HepG2 (cell line): Measurements from ENCODE around the gene SHC1. TPM values are rescaled to one million over a fixed set of nuclear protein-coding genes. Genes with fewer than 3 reads are reported as not detected.
A peak's percentile ranks its signal among the peaks of the same experiment; 100 is the strongest.

Experiments
- EHMT2 ChIP-seq: fragments of 200-600 bp; sonication (generic); IDR thresholded peaks from 2 replicates; pipeline ENCODE4 v1.7.0; 2017; ENCODE audit warnings: antibody characterized with exemption, low read depth, low read length, borderline replicate concordance
- HOXA5 ChIP-seq: sonication (generic); formaldehyde crosslinking; IDR thresholded peaks from 2 replicates; pipeline ENCODE4 v1.4.0; 2020; ENCODE audit warnings: missing genetic modification reagents
- KDM5A ChIP-seq: fragments of 200-600 bp; sonication (generic); IDR thresholded peaks from 2 replicates; pipeline ENCODE4 v1.7.0; 2018; ENCODE audit warnings: antibody characterized with exemption, mild to moderate bottlenecking, low read length, borderline replicate concordance
- MAFK ChIP-seq, 2 experiments: IDR thresholded peaks in 1 of 2; conservative IDR thresholded peaks in 1 of 2; 2 replicates each; pipeline ENCODE4 v1.6.1; 2011; ENCODE audit warnings: improper control_type of control experiment in 2 of 2, low read length in 2 of 2
- NAIF1 ChIP-seq: sonication (generic); formaldehyde crosslinking; IDR thresholded peaks from 2 replicates; pipeline ENCODE4 v1.5.0; 2020; ENCODE audit warnings: mild to moderate bottlenecking, missing genetic modification reagents, borderline replicate concordance
- REXO4 ChIP-seq: sonication (generic); formaldehyde crosslinking; IDR thresholded peaks from 2 replicates; pipeline ENCODE4 v1.8.0; 2022; ENCODE audit warnings: missing genetic modification reagents, mild to moderate bottlenecking, borderline replicate concordance
- SRSF1 ChIP-seq: fragments of 200-400 bp; formaldehyde crosslinking; optimal IDR thresholded peaks from 2 replicates; pipeline ENCODE3; 2017; ENCODE audit warnings: mild to moderate bottlenecking, low read depth, low read length, moderate library complexity
- TBX2 ChIP-seq: sonication (generic); formaldehyde crosslinking; IDR thresholded peaks from 2 replicates; pipeline ENCODE4 v1.5.0; 2020; ENCODE audit warnings: missing genetic modification reagents, mild to moderate bottlenecking, borderline replicate concordance
- TMF1 ChIP-seq: sonication (generic); formaldehyde crosslinking; IDR thresholded peaks from 2 replicates; pipeline ENCODE4 v1.8.1; 2022; ENCODE audit warnings: low read depth, missing genetic modification reagents
- U2AF2 ChIP-seq: fragments of 200-400 bp; formaldehyde crosslinking; IDR thresholded peaks from 2 replicates; pipeline ENCODE4 v1.6.1; 2017; ENCODE audit warnings: low read depth, mild to moderate bottlenecking, low read length
- ZBTB7B ChIP-seq: sonication (generic); formaldehyde crosslinking; IDR thresholded peaks from 2 replicates; pipeline ENCODE4 v1.4.0; 2020; ENCODE audit warnings: missing genetic modification reagents
- ZFYVE20 ChIP-seq: sonication (generic); formaldehyde crosslinking; IDR thresholded peaks from 2 replicates; pipeline ENCODE4 v1.8.0; 2023; ENCODE audit warnings: low read depth, mild to moderate bottlenecking, moderate library complexity, missing genetic modification reagents, borderline replicate concordance
- ZNF282 ChIP-seq: fragments of 450-650 bp; IDR thresholded peaks from 2 replicates; pipeline ENCODE4 v1.6.1; 2018; ENCODE audit not compliant: partially characterized antibody
- ZNF598 ChIP-seq: sonication (generic); formaldehyde crosslinking; IDR thresholded peaks from 2 replicates; pipeline ENCODE4 v1.5.1; 2020; ENCODE audit warnings: mild to moderate bottlenecking, missing genetic modification reagents, borderline replicate concordance
- polyA plus RNA-seq, 8 experiments: library from polyadenylated mRNA; depleted of rRNA in 3 of 8; stranded (reverse) in 7 of 8; unstranded in 1 of 8; fragments of >200 nt; fragmentation: Illumina TruSeq in 4 of 8; extraction: Trizol in 4 of 8; gene quantifications; 2 replicates each; pipeline versions ENCODE4 v1.2.1 to v1.2.3, GENCODE V29; 2011 to 2016; ENCODE audit warnings: low read depth in 4 of 8, missing spikeins in 1 of 8, mixed read lengths in 1 of 8; ENCODE audit not compliant: insufficient read depth in 1 of 8
- total RNA-seq, 5 experiments: library from RNA; depleted of rRNA; stranded (reverse); fragments of >200 nt; fragmentation: Illumina TruSeq; extraction: Trizol; gene quantifications; 2 replicates each; pipeline ENCODE4 v1.2.3, GENCODE V29; 2016; ENCODE audit warnings: low read depth in 1 of 5
- TF ChIP-seq, protein P1 (sequence below): sonication (generic); formaldehyde crosslinking; IDR thresholded peaks from 2 replicates; pipeline ENCODE4 v1.9.0; 2022; ENCODE audit warnings: missing genetic modification reagents, mild to moderate bottlenecking, borderline replicate concordance
- TF ChIP-seq, protein P2 (sequence below): sonication (generic); formaldehyde crosslinking; IDR thresholded peaks from 2 replicates; pipeline ENCODE4 v1.5.1; 2020; ENCODE audit warnings: missing genetic modification reagents, mild to moderate bottlenecking, borderline replicate concordance
- TF ChIP-seq, protein P3 (sequence below): IDR thresholded peaks from 2 replicates; pipeline ENCODE4 v1.6.1; 2016; ENCODE audit warnings: low read depth
- TF ChIP-seq, protein P4 (sequence below): sonication (generic); formaldehyde crosslinking; IDR thresholded peaks from 2 replicates; pipeline ENCODE4 v1.5.1; 2020; ENCODE audit warnings: mild to moderate bottlenecking, missing genetic modification reagents, borderline replicate concordance
- TF ChIP-seq, protein P5 (sequence below): IDR thresholded peaks from 2 replicates; pipeline ENCODE4 v1.6.1; 2012; ENCODE audit warnings: low read length, improper control_type of control experiment

SHC1 gene
- total and polyA plus RNA-seq, 2 of the 13 experiments (the other 11 are each of a cell fraction or from before 2014, with no cell fraction given) = 52.0 to 137 TPM

DNA sequence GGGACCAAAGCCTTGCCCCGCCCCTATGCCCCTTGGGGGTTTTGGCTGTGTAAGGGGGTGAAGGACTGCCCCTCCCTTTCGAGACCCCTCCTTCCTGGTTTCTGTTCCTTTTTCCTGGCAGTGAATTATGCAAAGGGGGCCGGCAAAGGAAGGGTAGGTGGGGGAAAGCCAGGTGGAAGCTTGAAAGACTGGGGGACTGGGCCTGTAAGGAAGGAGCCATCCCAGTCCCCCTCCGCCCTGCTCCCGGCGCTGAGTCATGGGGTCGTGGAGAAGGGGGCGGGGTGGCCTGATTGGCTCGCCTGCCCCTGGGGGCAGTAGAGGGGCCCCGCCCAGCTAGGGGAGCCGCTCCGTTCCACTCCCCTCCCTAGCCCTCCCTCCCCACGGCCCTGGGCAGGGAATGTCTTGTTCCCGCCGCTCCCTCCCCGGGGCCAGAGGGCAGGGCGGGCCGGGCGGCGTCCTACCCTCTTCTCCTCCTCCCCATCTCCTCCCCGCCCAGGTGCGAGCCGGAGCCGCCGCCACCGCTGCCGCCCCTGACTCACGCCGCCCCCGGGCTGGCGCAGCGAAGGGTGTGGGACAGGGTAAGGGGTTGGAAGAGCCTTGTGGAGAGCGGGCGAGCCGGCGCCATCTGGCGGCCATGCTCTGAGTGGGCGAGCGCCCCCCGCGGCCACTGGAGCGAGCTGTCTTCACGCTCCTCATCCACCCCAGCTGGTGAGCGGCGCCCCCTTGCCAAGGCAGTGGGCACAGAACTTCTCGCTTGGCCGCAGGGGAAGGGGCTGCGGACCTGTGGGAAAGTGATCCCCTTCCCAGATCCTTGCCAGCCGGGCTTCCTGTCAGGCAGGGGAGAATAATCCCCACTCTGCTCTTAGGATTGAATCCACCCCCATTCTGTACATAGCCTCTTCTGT is 46.7 kb upstream of the SHC1 start (continued):
- no peak for TF ChIP-seq U2AF2
- no peak for TF ChIP-seq ZFYVE20 (CRISPR knock-in tag)
- TF ChIP-seq, protein P1, sequence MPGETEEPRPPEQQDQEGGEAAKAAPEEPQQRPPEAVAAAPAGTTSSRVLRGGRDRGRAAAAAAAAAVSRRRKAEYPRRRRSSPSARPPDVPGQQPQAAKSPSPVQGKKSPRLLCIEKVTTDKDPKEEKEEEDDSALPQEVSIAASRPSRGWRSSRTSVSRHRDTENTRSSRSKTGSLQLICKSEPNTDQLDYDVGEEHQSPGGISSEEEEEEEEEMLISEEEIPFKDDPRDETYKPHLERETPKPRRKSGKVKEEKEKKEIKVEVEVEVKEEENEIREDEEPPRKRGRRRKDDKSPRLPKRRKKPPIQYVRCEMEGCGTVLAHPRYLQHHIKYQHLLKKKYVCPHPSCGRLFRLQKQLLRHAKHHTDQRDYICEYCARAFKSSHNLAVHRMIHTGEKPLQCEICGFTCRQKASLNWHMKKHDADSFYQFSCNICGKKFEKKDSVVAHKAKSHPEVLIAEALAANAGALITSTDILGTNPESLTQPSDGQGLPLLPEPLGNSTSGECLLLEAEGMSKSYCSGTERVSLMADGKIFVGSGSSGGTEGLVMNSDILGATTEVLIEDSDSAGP (CRISPR knock-in tag) = peak; percentile 97
- TF ChIP-seq SRSF1 = peak; percentile 83
- TF ChIP-seq, protein P2, sequence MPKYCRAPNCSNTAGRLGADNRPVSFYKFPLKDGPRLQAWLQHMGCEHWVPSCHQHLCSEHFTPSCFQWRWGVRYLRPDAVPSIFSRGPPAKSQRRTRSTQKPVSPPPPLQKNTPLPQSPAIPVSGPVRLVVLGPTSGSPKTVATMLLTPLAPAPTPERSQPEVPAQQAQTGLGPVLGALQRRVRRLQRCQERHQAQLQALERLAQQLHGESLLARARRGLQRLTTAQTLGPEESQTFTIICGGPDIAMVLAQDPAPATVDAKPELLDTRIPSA (CRISPR knock-in tag) = no peak; the same call in 1 of the 2 replicates
- TF ChIP-seq, protein P3, sequence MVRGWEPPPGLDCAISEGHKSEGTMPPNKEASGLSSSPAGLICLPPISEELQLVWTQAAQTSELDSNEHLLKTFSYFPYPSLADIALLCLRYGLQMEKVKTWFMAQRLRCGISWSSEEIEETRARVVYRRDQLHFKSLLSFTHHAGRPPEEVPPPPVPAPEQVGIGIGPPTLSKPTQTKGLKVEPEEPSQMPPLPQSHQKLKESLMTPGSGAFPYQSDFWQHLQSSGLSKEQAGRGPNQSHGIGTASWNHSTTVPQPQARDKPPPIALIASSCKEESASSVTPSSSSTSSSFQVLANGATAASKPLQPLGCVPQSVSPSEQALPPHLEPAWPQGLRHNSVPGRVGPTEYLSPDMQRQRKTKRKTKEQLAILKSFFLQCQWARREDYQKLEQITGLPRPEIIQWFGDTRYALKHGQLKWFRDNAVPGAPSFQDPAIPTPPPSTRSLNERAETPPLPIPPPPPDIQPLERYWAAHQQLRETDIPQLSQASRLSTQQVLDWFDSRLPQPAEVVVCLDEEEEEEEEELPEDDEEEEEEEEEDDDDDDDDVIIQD (CRISPR knock-in tag) = no peak
- peak; percentile 90 for TF ChIP-seq TBX2 (CRISPR knock-in tag)
- TF ChIP-seq, protein P4, sequence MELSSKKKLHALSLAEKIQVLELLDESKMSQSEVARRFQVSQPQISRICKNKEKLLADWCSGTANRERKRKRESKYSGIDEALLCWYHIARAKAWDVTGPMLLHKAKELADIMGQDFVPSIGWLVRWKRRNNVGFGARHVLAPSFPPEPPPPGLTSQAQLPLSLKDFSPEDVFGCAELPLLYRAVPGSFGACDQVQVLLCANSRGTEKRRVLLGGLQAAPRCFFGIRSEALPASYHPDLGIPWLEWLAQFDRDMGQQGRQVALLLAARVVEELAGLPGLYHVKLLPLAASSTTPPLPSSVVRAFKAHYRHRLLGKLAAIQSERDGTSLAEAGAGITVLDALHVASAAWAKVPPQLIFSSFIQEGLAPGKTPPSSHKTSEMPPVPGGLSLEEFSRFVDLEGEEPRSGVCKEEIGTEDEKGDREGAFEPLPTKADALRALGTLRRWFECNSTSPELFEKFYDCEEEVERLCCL (CRISPR knock-in tag) = no peak
- TF ChIP-seq ZBTB7B (CRISPR knock-in tag) = peak; percentile 98
- TF ChIP-seq NAIF1 (CRISPR knock-in tag) = 0 out of 2 replicates have a peak, but pooled peaks have one; percentile 63
- no peak for TF ChIP-seq ZNF282
- TF ChIP-seq, protein P5, sequence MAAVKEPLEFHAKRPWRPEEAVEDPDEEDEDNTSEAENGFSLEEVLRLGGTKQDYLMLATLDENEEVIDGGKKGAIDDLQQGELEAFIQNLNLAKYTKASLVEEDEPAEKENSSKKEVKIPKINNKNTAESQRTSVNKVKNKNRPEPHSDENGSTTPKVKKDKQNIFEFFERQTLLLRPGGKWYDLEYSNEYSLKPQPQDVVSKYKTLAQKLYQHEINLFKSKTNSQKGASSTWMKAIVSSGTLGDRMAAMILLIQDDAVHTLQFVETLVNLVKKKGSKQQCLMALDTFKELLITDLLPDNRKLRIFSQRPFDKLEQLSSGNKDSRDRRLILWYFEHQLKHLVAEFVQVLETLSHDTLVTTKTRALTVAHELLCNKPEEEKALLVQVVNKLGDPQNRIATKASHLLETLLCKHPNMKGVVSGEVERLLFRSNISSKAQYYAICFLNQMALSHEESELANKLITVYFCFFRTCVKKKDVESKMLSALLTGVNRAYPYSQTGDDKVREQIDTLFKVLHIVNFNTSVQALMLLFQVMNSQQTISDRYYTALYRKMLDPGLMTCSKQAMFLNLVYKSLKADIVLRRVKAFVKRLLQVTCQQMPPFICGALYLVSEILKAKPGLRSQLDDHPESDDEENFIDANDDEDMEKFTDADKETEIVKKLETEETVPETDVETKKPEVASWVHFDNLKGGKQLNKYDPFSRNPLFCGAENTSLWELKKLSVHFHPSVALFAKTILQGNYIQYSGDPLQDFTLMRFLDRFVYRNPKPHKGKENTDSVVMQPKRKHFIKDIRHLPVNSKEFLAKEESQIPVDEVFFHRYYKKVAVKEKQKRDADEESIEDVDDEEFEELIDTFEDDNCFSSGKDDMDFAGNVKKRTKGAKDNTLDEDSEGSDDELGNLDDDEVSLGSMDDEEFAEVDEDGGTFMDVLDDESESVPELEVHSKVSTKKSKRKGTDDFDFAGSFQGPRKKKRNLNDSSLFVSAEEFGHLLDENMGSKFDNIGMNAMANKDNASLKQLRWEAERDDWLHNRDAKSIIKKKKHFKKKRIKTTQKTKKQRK = no peak
- TF ChIP-seq KDM5A = no peak
- peak; percentile 90 for TF ChIP-seq HOXA5
- no peak for TF ChIP-seq REXO4 (CRISPR knock-in tag)
- no peak for TF ChIP-seq TMF1
- peak; percentile 59; the same call in 1 of the 2 replicates for TF ChIP-seq ZNF598 (CRISPR knock-in tag)
- no peak for TF ChIP-seq EHMT2
- no peak for TF ChIP-seq MAFK (conservative IDR thresholded peaks at IDR 0.05 in 1 of 2, IDR thresholded peaks at IDR 0.05 in 1 of 2; ENCODE audit: low read length in 2 of 2)
